Germinal center (tissue), 1 donor: ENCODE measurements around the gene VASH1.

Experiments used
- DNase-seq: peaks from one replicate; pipeline ENCODE4 v3.0.0; 2012; ENCODE audit warnings: mixed read lengths, low spot score

VASH1 gene

DNA sequence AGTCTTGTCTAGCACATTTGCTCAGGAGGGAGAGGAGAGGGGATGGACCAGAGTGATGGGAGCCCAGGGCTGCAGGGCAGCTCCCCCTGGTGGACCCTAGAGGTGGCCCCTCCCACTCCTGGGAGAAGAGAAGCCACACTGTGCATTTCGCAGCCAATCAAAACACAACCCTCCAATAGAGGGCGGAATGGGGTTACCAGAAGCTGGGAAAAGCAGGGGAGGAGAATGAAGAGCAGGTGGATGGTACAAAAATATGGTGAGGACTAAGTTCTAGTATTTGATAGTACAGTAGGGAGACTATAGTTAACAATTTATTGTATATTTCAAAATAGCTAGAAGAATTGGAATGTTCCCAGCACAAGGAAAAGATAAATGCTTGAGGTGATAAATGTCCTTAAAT lies 23.6 kb downstream of the VASH1 start:
- DNase-seq, result peak; percentile 82

GRCh38 chr14:76786601-76787000 lies 25.3 kb downstream of the VASH1 start:
- no peak for DNase-seq

DNA sequence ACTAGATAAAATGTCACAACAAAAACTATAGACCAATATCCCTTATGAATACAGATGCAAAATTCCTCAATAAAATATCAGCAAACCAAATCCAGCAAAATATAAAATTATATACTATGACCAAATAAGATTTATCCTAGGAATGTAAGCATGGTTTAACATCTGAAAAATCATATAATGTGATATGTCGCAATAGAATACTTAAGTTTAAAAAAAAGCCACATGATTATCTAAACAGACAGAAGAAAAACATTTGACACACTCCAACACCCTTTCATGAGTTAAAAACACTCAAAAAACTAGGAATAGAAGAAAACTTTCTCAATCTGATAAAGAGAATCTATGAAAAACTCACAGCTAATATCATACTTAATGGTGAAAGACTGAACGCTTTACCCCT lies 31.2 kb downstream of the VASH1 start:
- no peak for DNase-seq

DNA sequence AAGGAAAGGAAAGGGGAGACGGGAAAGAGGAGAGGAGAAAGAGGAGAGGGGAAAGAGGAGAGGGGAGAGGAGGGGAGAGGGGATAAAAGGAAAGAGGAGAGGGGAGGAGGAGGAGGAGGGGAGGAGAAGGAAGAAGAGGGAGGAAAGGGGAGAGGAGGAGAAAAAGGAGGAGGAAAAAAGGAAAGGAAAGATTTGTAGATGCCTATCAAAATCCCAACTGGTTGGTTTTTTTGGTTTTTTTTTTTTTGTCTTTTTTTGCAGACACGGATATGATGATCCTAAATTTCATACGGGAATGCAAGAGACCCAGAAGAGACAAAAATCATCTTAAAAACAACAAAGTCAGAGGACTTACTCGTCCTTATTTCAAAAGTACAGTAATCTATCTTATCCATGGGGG lies 32.1 kb downstream of the VASH1 start:
- DNase-seq, result no peak

DNA sequence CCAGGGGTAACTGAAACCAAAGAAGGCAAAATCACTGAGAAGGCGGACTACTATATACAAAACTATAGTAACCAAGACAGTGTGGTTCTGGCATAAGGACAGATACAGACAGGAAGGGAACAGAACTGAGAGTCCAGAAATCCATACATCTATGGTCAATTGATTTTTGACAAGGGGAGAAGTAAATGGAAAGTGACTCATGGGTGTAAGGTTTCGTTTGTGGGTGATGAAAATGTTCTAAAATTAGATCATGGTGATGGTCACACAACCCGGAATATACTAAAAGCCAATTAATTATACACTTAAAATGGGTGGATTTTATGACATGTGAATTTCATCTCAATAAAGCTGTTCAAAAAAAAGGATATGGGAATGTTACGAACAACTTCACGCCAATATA lies 32.7 kb downstream of the VASH1 start:
- DNase-seq, result no peak

DNA sequence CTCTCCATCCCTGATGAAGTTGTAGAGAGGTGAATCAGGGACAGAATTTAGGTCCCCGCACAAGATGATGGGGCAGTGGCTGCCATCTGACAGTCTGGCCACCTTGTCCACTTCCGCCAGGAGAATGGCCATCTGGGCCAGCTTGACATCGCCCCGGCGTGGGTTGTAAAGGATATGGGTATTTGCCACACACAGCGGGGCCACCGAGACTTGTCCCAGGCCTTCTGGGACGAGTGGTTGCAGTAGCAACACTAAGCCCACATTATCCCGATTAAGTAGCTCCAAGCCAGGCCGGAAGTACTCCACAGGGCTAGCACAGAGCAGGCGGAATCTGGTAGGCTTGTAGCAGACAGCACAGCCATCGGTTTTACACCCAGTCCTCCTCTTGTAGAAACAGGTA lies 45.2 kb downstream of the VASH1 start:
- no peak for DNase-seq

DNA sequence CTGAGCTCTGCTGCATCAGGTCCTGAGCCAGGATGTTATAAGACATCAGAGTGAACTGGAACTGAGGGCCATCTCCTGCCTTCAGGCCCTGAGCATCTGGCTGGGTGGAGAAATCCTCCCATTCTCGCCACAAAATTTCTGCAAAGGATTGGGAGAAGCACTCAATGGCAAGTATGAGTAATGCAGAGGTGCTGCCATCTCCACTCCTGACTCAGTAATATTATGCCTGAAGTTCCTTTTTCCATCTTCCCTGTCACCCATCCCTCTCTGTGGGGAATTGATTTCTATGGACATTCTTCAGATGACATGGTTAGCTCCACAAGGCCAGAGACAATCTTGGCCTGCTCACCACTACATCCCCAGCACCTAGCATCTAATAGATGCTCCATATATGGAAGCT lies 46.7 kb downstream of the VASH1 start:
- DNase-seq, result no peak

GRCh38 chr14:76808990-76809389 lies 47.7 kb downstream of the VASH1 start:
- DNase-seq, result no peak

- no peak for DNase-seq
Observed at GRCh38 chr14:76810525-76810924, 49.3 kb downstream of the VASH1 start.

- DNase-seq, result peak; percentile 10
Observed at GRCh38 chr14:76810953-76811400, 49.7 kb downstream of the VASH1 start.

- no peak for DNase-seq
Observed at GRCh38 chr14:76811561-76811960, 50.3 kb downstream of the VASH1 start.

GRCh38 chr14:76812093-76812421 lies 50.8 kb downstream of the VASH1 start:
- DNase-seq, result no peak

DNA sequence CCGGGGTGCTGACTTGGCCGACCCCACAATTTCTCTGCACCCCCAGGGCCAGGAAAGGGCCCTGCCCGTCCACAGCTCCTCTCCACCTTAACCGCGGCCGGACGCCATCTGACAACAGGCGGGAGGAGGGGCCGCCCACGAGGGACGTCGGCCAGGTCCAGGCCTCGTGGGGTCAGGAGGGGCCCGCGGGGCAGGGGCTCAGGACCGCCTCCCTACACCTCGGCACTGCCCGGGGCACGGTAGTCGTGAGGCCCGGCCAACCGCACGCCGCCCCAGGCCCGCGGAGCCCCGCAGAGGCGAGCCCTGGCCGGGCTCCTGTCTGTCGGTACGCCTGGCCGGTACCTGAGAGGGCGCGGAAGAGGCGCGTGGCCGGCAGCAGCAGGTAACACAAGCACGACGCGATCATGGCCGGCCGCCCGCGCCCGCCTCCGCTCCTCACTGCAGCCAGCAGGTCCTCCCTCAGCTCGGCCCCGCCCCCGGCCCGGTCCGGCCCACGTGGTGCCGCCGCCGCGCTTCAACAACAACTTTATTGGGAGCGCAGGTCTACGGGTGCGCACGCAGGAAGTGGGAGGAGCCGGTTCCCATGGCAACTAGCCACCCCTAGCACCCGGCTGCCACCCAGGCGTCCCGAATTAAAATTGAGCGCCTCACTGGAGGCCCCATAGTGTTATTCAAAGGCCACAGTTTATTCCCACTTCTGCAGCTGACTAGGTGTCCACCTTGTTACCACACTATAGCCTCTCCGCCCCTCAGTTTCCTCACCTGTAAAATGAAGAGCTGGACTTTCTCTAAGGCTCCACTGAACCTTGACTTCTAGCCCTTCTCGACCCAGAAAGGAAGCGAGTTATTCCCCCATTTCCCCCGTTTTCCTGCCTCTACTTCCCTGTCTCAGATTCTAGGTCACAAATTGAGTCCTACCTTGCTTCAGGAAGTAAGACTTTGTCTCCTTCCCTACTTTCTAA lies 51.4 kb downstream of the VASH1 start, which contains the start of gene ANGEL1:
Gene ANGEL1 (minus strand): TSS at position 461 of the 962 bp plus-strand sequence. CDS start 55 bp downstream, at position 406.
- peak; percentile 95 for DNase-seq

GRCh38 chr14:76814726-76815645 lies 53.7 kb downstream of the VASH1 start:
- no peak for DNase-seq

DNA sequence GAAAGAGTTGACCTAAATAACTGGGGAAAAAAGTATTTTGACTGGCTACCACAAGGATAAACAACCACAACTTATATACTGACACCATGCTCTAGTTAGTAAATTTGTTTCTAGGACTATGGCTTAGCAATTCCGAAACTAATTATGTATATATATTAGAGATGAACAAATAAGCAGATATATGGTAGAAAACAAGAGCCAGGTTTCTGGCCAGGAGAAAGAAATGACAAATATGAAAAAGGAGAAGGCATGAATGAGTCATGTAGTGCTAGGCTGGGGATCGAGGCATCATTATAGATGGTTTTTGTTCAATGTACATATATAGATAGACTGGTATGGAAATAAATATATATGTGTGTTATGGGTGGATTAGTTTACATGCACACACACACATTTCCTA lies 59.4 kb downstream of the VASH1 start:
- no peak for DNase-seq

DNA sequence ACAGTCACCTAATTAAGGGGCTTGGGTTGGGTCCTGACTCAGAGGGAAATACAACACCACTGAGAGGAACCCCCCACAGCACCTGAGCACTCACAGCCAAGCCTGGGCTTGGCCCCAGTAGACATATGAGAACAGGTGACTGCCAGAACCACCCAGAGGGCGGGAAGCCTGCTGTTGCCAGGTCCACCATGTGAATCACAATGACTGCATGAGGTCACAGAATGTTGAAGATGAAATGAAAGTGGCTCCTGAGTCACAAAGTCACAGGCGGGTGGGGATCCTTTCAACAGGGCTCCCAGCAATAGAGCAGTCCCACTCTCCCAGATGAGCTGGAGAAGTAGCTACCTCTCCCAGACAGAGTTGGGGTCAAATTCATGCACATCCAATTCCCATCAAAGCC lies 64.9 kb downstream of the VASH1 start, which contains the start of gene LRRC74A:
Gene LRRC74A (plus strand): TSS at position 287 of the 400 bp plus-strand sequence. CDS start 290 bp downstream, outside the sequence.
- DNase-seq, result no peak

DNA sequence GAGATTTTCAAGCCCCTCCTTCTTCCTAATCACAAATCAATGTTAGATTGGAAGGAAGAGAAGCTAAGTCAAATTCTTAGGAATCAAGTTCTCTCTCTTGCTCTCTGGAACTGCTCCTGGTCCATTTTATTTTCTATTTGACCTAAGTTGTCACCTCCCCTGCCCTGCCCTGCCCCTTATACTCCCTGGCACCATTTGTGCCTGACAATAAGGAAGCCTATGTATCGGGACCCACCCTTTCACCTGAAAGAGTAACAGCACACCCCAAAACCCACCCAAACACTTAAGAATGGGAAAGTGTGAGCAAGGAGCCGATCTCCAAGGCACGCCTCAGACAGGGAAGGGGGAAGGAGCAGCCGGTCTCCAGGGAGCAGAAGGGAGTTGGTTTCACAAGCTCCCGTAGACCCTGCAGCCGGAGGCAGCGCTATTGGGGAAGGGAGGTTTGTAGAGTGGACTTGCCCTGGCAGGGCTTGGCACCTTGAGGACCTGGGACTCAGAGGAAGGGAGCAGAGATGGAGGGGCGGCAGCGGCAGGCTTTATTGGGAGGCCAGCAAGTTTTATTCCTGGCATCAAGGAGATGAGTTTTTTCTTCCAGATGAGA lies 66.5 kb downstream of the VASH1 start:
- no peak for DNase-seq

- DNase-seq, result no peak
Observed at GRCh38 chr14:76828339-76829012, 67.2 kb downstream of the VASH1 start.

DNA sequence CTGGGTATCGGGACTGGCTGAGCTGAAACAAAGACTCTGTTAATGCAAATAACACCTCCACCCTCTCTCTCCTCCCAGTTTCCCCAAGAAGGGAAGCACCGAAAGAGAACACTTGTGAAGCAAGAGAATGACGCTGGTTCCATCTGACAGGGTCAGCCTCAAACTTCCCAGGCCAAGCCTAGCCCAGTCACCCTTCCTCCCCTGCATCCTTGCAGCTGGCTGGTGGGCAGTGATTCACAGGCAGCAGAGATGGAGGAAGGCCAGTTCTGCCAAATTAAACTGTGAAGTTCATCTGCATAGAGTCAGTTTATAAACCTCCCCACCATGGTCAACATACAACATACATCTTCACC lies 67.7 kb downstream of the VASH1 start:
- no peak for DNase-seq

- no peak for DNase-seq
Observed at GRCh38 chr14:76829650-76830421, 68.6 kb downstream of the VASH1 start.

- DNase-seq, result no peak
Observed at GRCh38 chr14:76830556-76830955, 69.3 kb downstream of the VASH1 start.
